Measurements from ENCODE around the gene ATP6AP1.

The ATP6AP1 gene

DNA sequence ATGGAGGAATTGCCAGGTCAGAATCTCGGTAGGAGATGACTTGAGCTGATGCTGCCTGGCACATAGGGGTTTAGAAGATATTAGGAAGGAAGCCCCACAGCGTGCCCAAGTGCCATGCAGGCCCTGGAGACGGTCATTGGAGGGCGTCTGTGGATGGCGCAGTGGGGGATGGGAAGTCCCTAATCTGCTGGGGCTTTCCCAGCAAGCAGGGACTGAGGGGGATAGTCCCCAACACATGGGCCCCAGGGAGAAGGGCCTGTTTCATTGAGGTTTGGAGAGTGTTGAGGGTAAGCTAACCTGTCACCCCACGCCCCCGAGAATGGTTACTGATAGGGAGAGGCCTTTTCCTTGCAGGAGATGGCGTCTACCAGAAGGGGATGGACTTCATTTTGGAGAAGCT lies 9.3 kb upstream of the ATP6AP1 start:
- Histone ChIP-seq H3K4me2 (ENCODE audit: low read depth, low read length, poor library complexity, severe bottlenecking) (no peak overlapping the region), H3K9me2 (replicated peaks; ENCODE audit: insufficient read depth, low read length) (no peaks in the 10 kb centered on the region), H3K27me3 (ENCODE audit: low read length) (no peaks in the 10 kb centered on the region), H3K36me3 (ENCODE audit: low read length) (no peaks in the 10 kb centered on the region), H4K20me1 (ENCODE audit: low read depth, low read length) (no peaks in the 10 kb centered on the region), H3K9me3 (ENCODE audit: insufficient read depth, low read length) (no peaks in the 10 kb centered on the region), H2AFZ (ENCODE audit: low read depth, low read length, severe bottlenecking) (no peak overlapping the region), H3K4me3 (ENCODE audit: insufficient read depth, low read length, poor library complexity, severe bottlenecking) (no peak overlapping the region), H3K27ac (ENCODE audit: low read depth, low read length) (no peak overlapping the region), H3K9ac (ENCODE audit: low read length) (no peak overlapping the region), H3F3A (ENCODE audit: insufficient read depth) (no peaks in the 10 kb centered on the region), H3K79me2 (ENCODE audit: insufficient read depth, low read length) (no peaks in the 10 kb centered on the region)
- TF ChIP-seq EZH2phosphoT487 (conservative IDR thresholded peaks at IDR 0.05; ENCODE audit: low read length): no peak
- TF ChIP-seq, protein P1, sequence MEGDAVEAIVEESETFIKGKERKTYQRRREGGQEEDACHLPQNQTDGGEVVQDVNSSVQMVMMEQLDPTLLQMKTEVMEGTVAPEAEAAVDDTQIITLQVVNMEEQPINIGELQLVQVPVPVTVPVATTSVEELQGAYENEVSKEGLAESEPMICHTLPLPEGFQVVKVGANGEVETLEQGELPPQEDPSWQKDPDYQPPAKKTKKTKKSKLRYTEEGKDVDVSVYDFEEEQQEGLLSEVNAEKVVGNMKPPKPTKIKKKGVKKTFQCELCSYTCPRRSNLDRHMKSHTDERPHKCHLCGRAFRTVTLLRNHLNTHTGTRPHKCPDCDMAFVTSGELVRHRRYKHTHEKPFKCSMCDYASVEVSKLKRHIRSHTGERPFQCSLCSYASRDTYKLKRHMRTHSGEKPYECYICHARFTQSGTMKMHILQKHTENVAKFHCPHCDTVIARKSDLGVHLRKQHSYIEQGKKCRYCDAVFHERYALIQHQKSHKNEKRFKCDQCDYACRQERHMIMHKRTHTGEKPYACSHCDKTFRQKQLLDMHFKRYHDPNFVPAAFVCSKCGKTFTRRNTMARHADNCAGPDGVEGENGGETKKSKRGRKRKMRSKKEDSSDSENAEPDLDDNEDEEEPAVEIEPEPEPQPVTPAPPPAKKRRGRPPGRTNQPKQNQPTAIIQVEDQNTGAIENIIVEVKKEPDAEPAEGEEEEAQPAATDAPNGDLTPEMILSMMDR (IDR thresholded peaks at IDR 0.05; ENCODE audit: insufficient read depth, low read length, poor library complexity, severe bottlenecking): no peak

DNA sequence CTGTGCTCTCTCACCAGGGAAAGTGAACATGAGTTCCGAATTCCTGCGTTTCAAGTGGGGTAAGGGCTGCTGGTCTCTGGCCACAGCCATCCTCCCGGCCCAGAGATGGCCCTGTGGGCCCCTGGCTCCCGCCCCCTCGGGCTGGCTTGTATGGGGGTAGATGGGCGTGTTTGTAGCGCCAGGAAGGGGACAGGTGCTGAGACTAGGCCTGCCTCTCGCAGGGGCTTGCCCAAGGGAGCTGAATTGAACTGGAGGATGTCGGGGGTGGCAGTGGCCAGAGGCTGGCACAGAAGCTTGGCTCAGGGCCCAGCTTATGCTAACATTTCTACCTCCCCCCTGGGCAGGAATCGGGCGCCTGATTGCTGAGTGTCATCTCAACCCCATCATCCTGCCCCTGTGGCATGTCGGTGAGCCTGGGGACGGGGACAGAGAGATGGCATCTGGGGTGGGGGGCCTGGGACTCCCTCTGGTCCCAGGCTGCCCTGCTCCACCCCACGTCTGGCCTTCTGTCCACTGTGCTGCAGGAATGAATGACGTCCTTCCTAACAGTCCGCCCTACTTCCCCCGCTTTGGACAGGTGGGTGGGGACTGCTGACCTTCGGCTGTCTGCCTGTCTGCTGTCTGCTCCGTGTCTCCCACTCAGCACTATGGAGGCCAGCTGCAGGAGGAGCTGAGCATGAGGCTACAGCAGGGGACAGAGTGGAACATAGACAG lies 8.6 kb upstream of the ATP6AP1 start:
- no peaks in the 10 kb centered on the region for H3K79me2 ChIP-seq (ENCODE audit: insufficient read depth, low read length)
- no peak overlapping the region for H3K4me2 ChIP-seq (ENCODE audit: low read depth, low read length, poor library complexity, severe bottlenecking)
- H2AFZ ChIP-seq (ENCODE audit: low read depth, low read length, severe bottlenecking): no peak overlapping the region
- no peaks in the 10 kb centered on the region for H3K9me3 ChIP-seq (ENCODE audit: insufficient read depth, low read length)
- H3K27me3 ChIP-seq (ENCODE audit: low read length): no peaks in the 10 kb centered on the region
- no peaks in the 10 kb centered on the region for H3K36me3 ChIP-seq (ENCODE audit: low read length)
- H3K9ac ChIP-seq (ENCODE audit: low read length): no peak overlapping the region
- no peaks in the 10 kb centered on the region for H4K20me1 ChIP-seq (ENCODE audit: low read depth, low read length)
- no peak overlapping the region for H3K27ac ChIP-seq (ENCODE audit: low read depth, low read length)
- no peaks in the 10 kb centered on the region for H3K9me2 ChIP-seq (replicated peaks; ENCODE audit: insufficient read depth, low read length)
- no peak overlapping the region for H3K4me3 ChIP-seq (ENCODE audit: insufficient read depth, low read length, poor library complexity, severe bottlenecking)
- no peak for TF ChIP-seq EZH2phosphoT487 (conservative IDR thresholded peaks at IDR 0.05; ENCODE audit: low read length)
- TF ChIP-seq, protein P1 (IDR thresholded peaks at IDR 0.05; ENCODE audit: insufficient read depth, low read length, poor library complexity, severe bottlenecking): no peak
- no peaks in the 10 kb centered on the region for H3F3A ChIP-seq (ENCODE audit: insufficient read depth)

DNA sequence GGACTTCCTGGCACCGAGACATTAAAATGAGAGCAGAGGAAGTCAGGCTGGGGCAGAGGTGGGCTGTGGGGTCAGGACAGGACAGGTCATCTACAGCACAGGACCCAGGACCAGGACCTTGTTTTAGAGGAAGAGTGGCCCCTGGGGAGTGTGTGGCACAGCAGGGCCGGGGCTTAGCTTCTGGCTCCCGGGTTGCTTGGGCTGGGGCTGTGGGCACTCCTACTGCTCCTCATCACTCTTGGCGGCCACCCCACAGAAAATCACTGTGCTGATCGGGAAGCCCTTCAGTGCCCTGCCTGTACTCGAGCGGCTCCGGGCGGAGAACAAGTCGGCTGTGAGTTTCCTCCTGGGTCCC lies 8.1 kb upstream of the ATP6AP1 start:
- Histone ChIP-seq H3K27ac (ENCODE audit: low read depth, low read length) (no peak overlapping the region), H3K9me2 (replicated peaks; ENCODE audit: insufficient read depth, low read length) (no peaks in the 10 kb centered on the region), H3F3A (ENCODE audit: insufficient read depth) (no peaks in the 10 kb centered on the region), H3K9ac (ENCODE audit: low read length) (no peak overlapping the region), H3K36me3 (ENCODE audit: low read length) (no peaks in the 10 kb centered on the region), H3K9me3 (ENCODE audit: insufficient read depth, low read length) (no peaks in the 10 kb centered on the region), H4K20me1 (ENCODE audit: low read depth, low read length) (no peaks in the 10 kb centered on the region), H3K4me2 (ENCODE audit: low read depth, low read length, poor library complexity, severe bottlenecking) (no peak overlapping the region), H3K79me2 (ENCODE audit: insufficient read depth, low read length) (no peaks in the 10 kb centered on the region), H3K27me3 (ENCODE audit: low read length) (no peaks in the 10 kb centered on the region), H2AFZ (ENCODE audit: low read depth, low read length, severe bottlenecking) (no peak overlapping the region), H3K4me3 (ENCODE audit: insufficient read depth, low read length, poor library complexity, severe bottlenecking) (no peak overlapping the region)
- TF ChIP-seq EZH2phosphoT487 (conservative IDR thresholded peaks at IDR 0.05; ENCODE audit: low read length): no peak
- TF ChIP-seq, protein P1 (IDR thresholded peaks at IDR 0.05; ENCODE audit: insufficient read depth, low read length, poor library complexity, severe bottlenecking): no peak
